Suprapubic skin (tissue), 4 donors: ENCODE results near the gene JAKMIP1. TPM values are rescaled to one million over a fixed set of nuclear protein-coding genes. Genes with fewer than 3 reads are reported as not detected.

Experiments
- DNase-seq, 2 donors: peaks; one replicate each; pipeline ENCODE4 v3.0.0-alpha.2; 2019; ENCODE audit warnings: low spot score in 2 of 2
- H3K27ac ChIP-seq: fragments of 200-600 bp; sonication (generic); one replicate; pipeline ENCODE4 v1.5.1; 2019
- H3K27me3 ChIP-seq: fragments of 200-600 bp; sonication (generic); one replicate; pipeline ENCODE4 v1.5.1; 2019
- H3K36me3 ChIP-seq: fragments of 200-600 bp; sonication (generic); one replicate; pipeline ENCODE4 v1.5.1; 2019
- H3K4me1 ChIP-seq: fragments of 200-600 bp; sonication (generic); one replicate; pipeline ENCODE4 v1.5.1; 2019
- H3K4me3 ChIP-seq: fragments of 200-600 bp; sonication (generic); one replicate; pipeline ENCODE4 v1.5.1; 2019; ENCODE audit warnings: mild to moderate bottlenecking
- H3K9me3 ChIP-seq: fragments of 200-600 bp; sonication (generic); one replicate; pipeline ENCODE4 v1.5.1; 2019
- CTCF ChIP-seq, 2 donors: fragments of 200-600 bp in 1 of 2; fragments of 450-650 bp in 1 of 2; sonication (generic) in 1 of 2; IDR thresholded peaks; one replicate each; pipeline ENCODE4 v1.5.1; 2016 to 2019; ENCODE audit warnings: antibody characterized with exemption in 2 of 2, mild to moderate bottlenecking in 1 of 2, moderate library complexity in 1 of 2
- EP300 ChIP-seq: sonication (generic); formaldehyde crosslinking; IDR thresholded peaks from one replicate; pipeline ENCODE4 v1.6.1; 2017; ENCODE audit warnings: antibody characterized with exemption
- POLR2A ChIP-seq, 2 donors: fragments of 450-650 bp; IDR thresholded peaks; one replicate each; pipeline ENCODE4 v1.6.1; 2017; ENCODE audit warnings: antibody characterized with exemption in 2 of 2, mild to moderate bottlenecking in 2 of 2, moderate library complexity in 2 of 2
- POLR2AphosphoS5 ChIP-seq, 3 donors: sonication (generic); formaldehyde crosslinking; IDR thresholded peaks; one replicate each; pipeline ENCODE4 v1.6.1; 2017; ENCODE audit warnings: antibody characterized with exemption in 3 of 3
- WGBS: methylation state at CpG from one replicate; pipeline ENCODE4 v1.1.5; 2018; 5-methylcytosine and 5-hydroxymethylcytosine counted together
- total RNA-seq, 4 donors: library from RNA; depleted of rRNA; stranded (reverse); fragments of >200 nt; gene quantifications; one replicate each; pipeline ENCODE4 v1.1.0, GENCODE V29; 2016

JAKMIP1 gene
- total RNA-seq, 4 donors from 2014 or later = 0.24 TPM; not detected in 3

GRCh38 chr4:6087669-6088341 lies 112.5 kb downstream of the JAKMIP1 start:
- Histone ChIP-seq H3K36me3 (no peaks in the 10 kb centered on the region), H3K27me3 (peaks cover 18% of the 10 kb centered on the region), H3K9me3 (no peaks in the 10 kb centered on the region), H3K27ac (no peak overlapping the region), H3K4me3 (no peak overlapping the region), H3K4me1 (no peaks in the 10 kb centered on the region)
- TF ChIP-seq CTCF (IDR thresholded peaks at IDR 0.05) = no peak
- TF ChIP-seq POLR2AphosphoS5 (IDR thresholded peaks at IDR 0.05) = no peak
- TF ChIP-seq POLR2A (IDR thresholded peaks at IDR 0.05) = no peak
- TF ChIP-seq EP300 = no peak
- peak in 1 of 2 donors; percentile 53 for DNase-seq
- 42% methylated on average over 7 of the region's 7 CpGs for WGBS

GRCh38 chr4:6086846-6087245 lies 113.5 kb downstream of the JAKMIP1 start:
- Histone ChIP-seq H3K27me3 (peaks cover 15% of the 10 kb centered on the region), H3K9me3 (no peaks in the 10 kb centered on the region), H3K4me1 (no peaks in the 10 kb centered on the region), H3K36me3 (no peaks in the 10 kb centered on the region), H3K4me3 (no peak overlapping the region), H3K27ac (no peak overlapping the region)
- TF ChIP-seq POLR2A (IDR thresholded peaks at IDR 0.05) = no peak
- no peak for TF ChIP-seq POLR2AphosphoS5 (IDR thresholded peaks at IDR 0.05)
- no peak for TF ChIP-seq CTCF (IDR thresholded peaks at IDR 0.05)
- no peak for TF ChIP-seq EP300
- WGBS = 65% methylated on average over 3 of the region's 3 CpGs
- no peak for DNase-seq

GRCh38 chr4:6085691-6086628 lies 114.4 kb downstream of the JAKMIP1 start:
- 81% methylated on average over 16 of the region's 18 CpGs for WGBS
- Histone ChIP-seq H3K36me3 (no peaks in the 10 kb centered on the region), H3K4me1 (no peaks in the 10 kb centered on the region), H3K4me3 (no peak overlapping the region), H3K27me3 (peaks cover 11% of the 10 kb centered on the region), H3K27ac (no peak overlapping the region), H3K9me3 (no peaks in the 10 kb centered on the region)
- peak in 1 of 2 donors; percentile 67 for DNase-seq
- no peak for TF ChIP-seq CTCF (IDR thresholded peaks at IDR 0.05)
- TF ChIP-seq EP300 = no peak
- TF ChIP-seq POLR2A (IDR thresholded peaks at IDR 0.05) = no peak
- no peak for TF ChIP-seq POLR2AphosphoS5 (IDR thresholded peaks at IDR 0.05)

- H3K4me3 ChIP-seq = no peak overlapping the region
- H3K27ac ChIP-seq = no peak overlapping the region
- no peaks in the 10 kb centered on the region for H3K9me3 ChIP-seq
- H3K27me3 ChIP-seq = peaks cover 11% of the 10 kb centered on the region
- DNase-seq = peak in 1 of 2 donors; percentile 63
- H3K36me3 ChIP-seq = no peaks in the 10 kb centered on the region
- 89% methylated on average over 16 of the region's 16 CpGs for WGBS
- no peaks in the 10 kb centered on the region for H3K4me1 ChIP-seq
- TF ChIP-seq POLR2A (IDR thresholded peaks at IDR 0.05) = no peak
- no peak for TF ChIP-seq EP300
- TF ChIP-seq POLR2AphosphoS5 (IDR thresholded peaks at IDR 0.05) = no peak
- TF ChIP-seq CTCF (IDR thresholded peaks at IDR 0.05) = no peak
These were observed 115.2 kb downstream of the JAKMIP1 start for GRCh38 chr4:6085028-6085690.
